ENCODE measurements around the gene RPS25.

Gene RPS25

GRCh38 chr11:119011476-119012053 lies 6.6 kb downstream of the RPS25 start:
- no peak for TF ChIP-seq GATA2 (IDR thresholded peaks at IDR 0.05; ENCODE audit: low read depth, low read length)
- TF ChIP-seq GATA3 (IDR thresholded peaks at IDR 0.05; ENCODE audit: low read depth, low read length), result no peak

GRCh38 chr11:119006656-119007055 lies 11.5 kb downstream of the RPS25 start:
- TF ChIP-seq GATA3 (IDR thresholded peaks at IDR 0.05; ENCODE audit: low read depth, low read length) (no peak), GATA2 (IDR thresholded peaks at IDR 0.05; ENCODE audit: low read depth, low read length) (no peak)

GRCh38 chr11:119000906-119001305 lies 17.2 kb downstream of the RPS25 start:
- TF ChIP-seq GATA3 (IDR thresholded peaks at IDR 0.05; ENCODE audit: low read depth, low read length) (no peak; the same call in 1 of the 2 replicates), GATA2 (IDR thresholded peaks at IDR 0.05; ENCODE audit: low read depth, low read length) (0 out of 2 replicates have a peak, but pooled peaks have one; percentile 43)

GRCh38 chr11:118998822-118999221 lies 19.3 kb downstream of the RPS25 start:
- TF ChIP-seq GATA2 (IDR thresholded peaks at IDR 0.05; ENCODE audit: low read depth, low read length) (no peak), GATA3 (IDR thresholded peaks at IDR 0.05; ENCODE audit: low read depth, low read length) (no peak)

- TF ChIP-seq GATA3 (IDR thresholded peaks at IDR 0.05; ENCODE audit: low read depth, low read length), result no peak
- TF ChIP-seq GATA2 (IDR thresholded peaks at IDR 0.05; ENCODE audit: low read depth, low read length), result no peak
Measured at GRCh38 chr11:118998388-118998717, 19.8 kb downstream of the RPS25 start.

- TF ChIP-seq GATA2 (IDR thresholded peaks at IDR 0.05; ENCODE audit: low read depth, low read length) (no peak), GATA3 (IDR thresholded peaks at IDR 0.05; ENCODE audit: low read depth, low read length) (no peak)
Measured at GRCh38 chr11:118997627-118998387, 20.3 kb downstream of the RPS25 start, which contains the start of gene CENATAC. CENATAC (plus strand) TSS chr11:118998138; CDS start chr11:118998198, 60 bp downstream.

GRCh38 chr11:118996926-118997626 lies 21.1 kb downstream of the RPS25 start:
- no peak for TF ChIP-seq GATA2 (IDR thresholded peaks at IDR 0.05; ENCODE audit: low read depth, low read length)
- no peak for TF ChIP-seq GATA3 (IDR thresholded peaks at IDR 0.05; ENCODE audit: low read depth, low read length)

GRCh38 chr11:118988280-118988679 lies 29.9 kb downstream of the RPS25 start:
- TF ChIP-seq GATA3 (IDR thresholded peaks at IDR 0.05; ENCODE audit: low read depth, low read length) (no peak), GATA2 (IDR thresholded peaks at IDR 0.05; ENCODE audit: low read depth, low read length) (no peak)

GRCh38 chr11:118984825-118985224 lies 33.3 kb downstream of the RPS25 start:
- no peak for TF ChIP-seq GATA2 (IDR thresholded peaks at IDR 0.05; ENCODE audit: low read depth, low read length)
- no peak for TF ChIP-seq GATA3 (IDR thresholded peaks at IDR 0.05; ENCODE audit: low read depth, low read length)

GRCh38 chr11:118980191-118980881 lies 37.8 kb downstream of the RPS25 start:
- no peak for TF ChIP-seq GATA3 (IDR thresholded peaks at IDR 0.05; ENCODE audit: low read depth, low read length)
- no peak for TF ChIP-seq GATA2 (IDR thresholded peaks at IDR 0.05; ENCODE audit: low read depth, low read length)

- no peak for TF ChIP-seq GATA2 (IDR thresholded peaks at IDR 0.05; ENCODE audit: low read depth, low read length)
- TF ChIP-seq GATA3 (IDR thresholded peaks at IDR 0.05; ENCODE audit: low read depth, low read length), result no peak
Measured at GRCh38 chr11:118979434-118979833, 38.7 kb downstream of the RPS25 start.

- TF ChIP-seq GATA2 (IDR thresholded peaks at IDR 0.05; ENCODE audit: low read depth, low read length) (no peak), GATA3 (IDR thresholded peaks at IDR 0.05; ENCODE audit: low read depth, low read length) (no peak)
Measured at GRCh38 chr11:118975771-118976709, 42.1 kb downstream of the RPS25 start.

- TF ChIP-seq GATA2 (IDR thresholded peaks at IDR 0.05; ENCODE audit: low read depth, low read length), result no peak
- TF ChIP-seq GATA3 (IDR thresholded peaks at IDR 0.05; ENCODE audit: low read depth, low read length), result no peak
Measured at GRCh38 chr11:118973985-118974384, 44.2 kb downstream of the RPS25 start.
